HepG2 (cell line): Measurements from ENCODE around the gene BLID. TPM values are rescaled to one million over a fixed set of nuclear protein-coding genes. Genes with fewer than 3 reads are reported as not detected.

Experiments used
- ATAC-seq: fragments of 200-7000 bp; cut with Tn5 transposase; 3 replicates; pipeline ENCODE4 v1.9.1; 2020; ENCODE audit warnings: mild to moderate bottlenecking, moderate library complexity
- BruUV-seq: library from RNA; stranded (reverse); fragments of 400-500 nt; replicated peaks from 2 replicates; lab custom pipeline; 2021; lab: Mats Ljungman, UMichigan
- CTCF ChIA-PET: fragments of 300-600 bp; formaldehyde crosslinking; extraction: SDS; loops from one replicate; lab custom pipeline; 2021; ENCODE audit warnings: low total read pairs, inconsistent platforms, low intra/inter-chr PET ratio; lab: Yijun Ruan, JAX
- POLR2A ChIA-PET: fragments of 350-600 bp; sonication (Branson Sonifier 250); formaldehyde crosslinking; loops from one replicate; lab custom pipeline; 2020; ENCODE audit warnings: antibody characterized with exemption, inconsistent platforms; lab: Yijun Ruan, JAX
- DNase-seq: peaks from one replicate; pipeline ENCODE4 v3.0.0-alpha.2; 2015; ENCODE audit warnings: low spot score
- FAIRE-seq: peaks from 3 replicates; lab custom pipeline; 2011; peaks lifted over from hg19 to GRCh38; lab: Jason Lieb, UNC
- H2AFZ ChIP-seq: one replicate; pipeline ENCODE4 v1.6.1; 2011; ENCODE audit warnings: low read length, inconsistent platforms
- H3K27ac ChIP-seq: fragments of 300-600 bp; 3 replicates; pipeline ENCODE4 v1.8.0; 2011; ENCODE audit warnings: mixed run types, mild to moderate bottlenecking, mixed read lengths, low read length, inconsistent platforms; ENCODE audit not compliant: insufficient read depth; ENCODE audit errors: extremely low read length
- H3K27me3 ChIP-seq, 2 experiments: fragments of 200-600 bp in 1 of 2; 2 replicates in 1 of 2; 3 replicates in 1 of 2; pipeline versions ENCODE4 v1.6.0 to v1.8.0; 2011; ENCODE audit warnings: low read length in 2 of 2, mild to moderate bottlenecking in 2 of 2, moderate library complexity in 2 of 2, inconsistent platforms in 1 of 2; ENCODE audit not compliant: insufficient read depth in 2 of 2, control insufficient read depth in 1 of 2
- H3K36me3 ChIP-seq, 2 experiments: fragments of 200-600 bp in 1 of 2; replicated peaks in 1 of 2; 2 replicates in 1 of 2; 3 replicates in 1 of 2; pipeline versions ENCODE4 v1.5.1 to v1.8.0; 2011; ENCODE audit warnings: low read length in 2 of 2, inconsistent platforms in 1 of 2; ENCODE audit not compliant: insufficient read depth in 2 of 2, control insufficient read depth in 1 of 2
- H3K4me1 ChIP-seq: 2 replicates; pipeline ENCODE4 v1.5.1; 2012; ENCODE audit warnings: low read length, inconsistent platforms; ENCODE audit not compliant: insufficient read depth
- H3K4me2 ChIP-seq: 2 replicates; pipeline ENCODE4 v1.6.0; 2011; ENCODE audit warnings: low read depth, low read length, inconsistent platforms
- H3K4me3 ChIP-seq, 3 experiments: fragments of 200-600 bp in 1 of 3; sonication (generic), shearing (Covaris generic) in 1 of 3; replicated peaks in 1 of 3; 2 replicates each; pipeline ENCODE4 v1.5.1; 2011 to 2016; ENCODE audit warnings: low read length in 3 of 3, inconsistent platforms in 2 of 3, low read depth in 2 of 3, mild to moderate bottlenecking in 2 of 3, control low read depth in 1 of 3, mixed read lengths in 1 of 3; ENCODE audit not compliant: insufficient read depth in 1 of 3
- H3K79me2 ChIP-seq: one replicate; pipeline ENCODE4 v1.6.1; 2011; ENCODE audit warnings: low read length, inconsistent platforms; ENCODE audit not compliant: insufficient read depth
- H3K9ac ChIP-seq: 2 replicates; pipeline ENCODE4 v1.6.0; 2011; ENCODE audit warnings: mild to moderate bottlenecking, low read depth, low read length, inconsistent platforms; ENCODE audit not compliant: insufficient read depth
- H3K9me3 ChIP-seq: 2 replicates; pipeline ENCODE4 v1.5.1; 2012; ENCODE audit warnings: mild to moderate bottlenecking, low read length
- H4K20me1 ChIP-seq: 2 replicates; pipeline ENCODE4 v1.6.0; 2011; ENCODE audit warnings: inconsistent platforms, mild to moderate bottlenecking, low read length, moderate library complexity; ENCODE audit not compliant: insufficient read depth
- CERS6 ChIP-seq: sonication (generic); formaldehyde crosslinking; IDR thresholded peaks from 2 replicates; pipeline ENCODE4 v1.5.0; 2020; ENCODE audit warnings: missing genetic modification reagents
- FLYWCH1 ChIP-seq: sonication (generic); formaldehyde crosslinking; IDR thresholded peaks from 2 replicates; pipeline ENCODE4 v1.8.1; 2023; ENCODE audit warnings: mild to moderate bottlenecking, missing genetic modification reagents
- RAD51 ChIP-seq: fragments of 450-650 bp; IDR thresholded peaks from 2 replicates; pipeline ENCODE4 v1.6.1; 2016; ENCODE audit warnings: borderline replicate concordance
- RBFOX2 ChIP-seq: fragments of 200-400 bp; formaldehyde crosslinking; IDR thresholded peaks from 2 replicates; pipeline ENCODE4 v1.6.1; 2017; ENCODE audit warnings: low read depth, mild to moderate bottlenecking, low read length
- SRSF9 ChIP-seq: fragments of 200-400 bp; formaldehyde crosslinking; IDR thresholded peaks from 2 replicates; pipeline ENCODE4 v1.6.1; 2018; ENCODE audit warnings: borderline replicate concordance, mild to moderate bottlenecking, low read depth, low read length; ENCODE audit not compliant: insufficient read depth, poor library complexity, severe bottlenecking
- TGIF2 ChIP-seq: IDR thresholded peaks from 2 replicates; pipeline ENCODE4 v1.6.1; 2016; ENCODE audit warnings: control low read depth, missing compliant biosample characterization
- THYN1 ChIP-seq: sonication (generic); formaldehyde crosslinking; IDR thresholded peaks from 2 replicates; pipeline ENCODE4 v1.8.1; 2023; ENCODE audit warnings: low read depth, mild to moderate bottlenecking, moderate library complexity, missing genetic modification reagents, borderline replicate concordance
- ZFYVE20 ChIP-seq: sonication (generic); formaldehyde crosslinking; IDR thresholded peaks from 2 replicates; pipeline ENCODE4 v1.8.0; 2023; ENCODE audit warnings: low read depth, mild to moderate bottlenecking, moderate library complexity, missing genetic modification reagents, borderline replicate concordance
- ZNF615 ChIP-seq: sonication (generic); formaldehyde crosslinking; IDR thresholded peaks from 2 replicates; pipeline ENCODE4 v1.5.0; 2020; ENCODE audit warnings: mild to moderate bottlenecking, missing genetic modification reagents, borderline replicate concordance
- ZNF780A ChIP-seq: sonication (generic); formaldehyde crosslinking; IDR thresholded peaks from 2 replicates; pipeline ENCODE4 v1.8.0; 2022; ENCODE audit warnings: mild to moderate bottlenecking, missing genetic modification reagents, moderate library complexity
- WGBS: methylation state at CpG from one replicate; pipeline ENCODE4 v1.1.6; 2017; ENCODE audit warnings: low lambda C conversion rate; 5-methylcytosine and 5-hydroxymethylcytosine counted together
- in situ Hi-C: cut with HindIII; loops from 2 replicates; pipeline ENCODE4 v1.10.0; 2017; ENCODE audit warnings: low pct_unique_long_range_greater_than_20kb; ENCODE audit not compliant: extremely low pct_ligation_motif_present
- intact Hi-C: fragments of 100-400 bp; cut with micrococcal nuclease; formaldehyde crosslinking; loops from one replicate; pipeline ENCODE4 v1.10.0; 2022; ENCODE audit not compliant: unreplicated experiment
- polyA plus RNA-seq, 8 experiments: library from polyadenylated mRNA; depleted of rRNA in 3 of 8; stranded (reverse) in 7 of 8; unstranded in 1 of 8; fragments of >200 nt; fragmentation: Illumina TruSeq in 4 of 8; extraction: Trizol in 4 of 8; gene quantifications; 2 replicates each; pipeline versions ENCODE4 v1.2.1 to v1.2.3, GENCODE V29; 2011 to 2016; ENCODE audit warnings: low read depth in 4 of 8, missing spikeins in 1 of 8, mixed read lengths in 1 of 8; ENCODE audit not compliant: insufficient read depth in 1 of 8
- total RNA-seq, 5 experiments: library from RNA; depleted of rRNA; stranded (reverse); fragments of >200 nt; fragmentation: Illumina TruSeq; extraction: Trizol; gene quantifications; 2 replicates each; pipeline ENCODE4 v1.2.3, GENCODE V29; 2016; ENCODE audit warnings: low read depth in 1 of 5

BLID gene
- total and polyA plus RNA-seq, 2 of the 13 experiments (the other 11 are each of a cell fraction or from before 2014, with no cell fraction given) = not detected

DNA sequence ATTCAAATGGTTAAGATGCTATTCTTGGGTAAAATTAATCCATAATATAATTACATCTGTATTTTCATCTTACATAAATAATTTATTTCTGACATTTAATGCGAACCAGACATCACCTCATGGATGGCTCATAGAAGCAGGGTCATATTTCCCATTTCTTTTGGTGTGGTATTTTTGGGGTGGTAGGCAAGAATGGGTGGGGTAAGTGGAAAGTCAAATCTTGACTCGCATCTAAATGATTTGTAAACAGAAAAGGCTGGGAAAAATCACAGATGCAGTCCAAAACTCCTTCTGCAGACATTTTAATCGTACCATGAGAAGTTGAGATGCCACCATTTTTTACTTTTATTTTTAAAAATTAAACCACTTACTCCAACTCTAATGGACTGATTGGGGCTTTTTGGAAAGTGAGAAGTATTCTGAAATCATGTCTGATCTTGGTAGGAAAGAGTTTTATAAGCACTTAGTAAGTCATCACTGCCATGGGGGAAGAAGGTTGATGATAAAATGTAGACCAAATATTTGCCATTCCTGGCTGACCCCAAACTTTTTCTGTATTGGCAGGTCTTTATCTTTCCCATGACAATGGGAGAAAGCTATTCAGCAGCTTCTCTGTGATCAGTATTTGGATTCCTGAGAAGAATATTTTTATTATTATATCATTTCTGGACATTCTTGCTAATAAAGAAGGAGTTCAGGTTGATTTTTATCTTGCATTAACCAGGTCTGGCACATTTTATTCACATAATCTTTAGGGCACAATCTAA is 47.2 kb upstream of the BLID start:
- H3K4me2 ChIP-seq = no peak overlapping the region
- H3K27ac ChIP-seq = no peak overlapping the region
- ATAC-seq (no peak), DNase-seq (no peak), FAIRE-seq (no peak)
- no peaks in the 10 kb centered on the region for H3K79me2 ChIP-seq
- no peak overlapping the region for H3K4me3 ChIP-seq
- H3K9me3 ChIP-seq = no peaks in the 10 kb centered on the region
- in situ Hi-C loops (no loop called here), intact Hi-C loops (no loop called here)
- no peaks in the 10 kb centered on the region for H3K27me3 ChIP-seq
- TF ChIP-seq TGIF2 (CRISPR knock-in tag) = no peak
- 24% methylated on average over 3 of the region's 3 CpGs for WGBS
- H3K4me1 ChIP-seq = no peaks in the 10 kb centered on the region
- BruUV-seq = no TSS peak
- H4K20me1 ChIP-seq = no peaks in the 10 kb centered on the region
- no peak overlapping the region for H2AFZ ChIP-seq
- no peak overlapping the region for H3K9ac ChIP-seq
- ChIA-PET CTCF (no interaction called here), POLR2A (no interaction called here)
- no peaks in the 10 kb centered on the region for H3K36me3 ChIP-seq

DNA sequence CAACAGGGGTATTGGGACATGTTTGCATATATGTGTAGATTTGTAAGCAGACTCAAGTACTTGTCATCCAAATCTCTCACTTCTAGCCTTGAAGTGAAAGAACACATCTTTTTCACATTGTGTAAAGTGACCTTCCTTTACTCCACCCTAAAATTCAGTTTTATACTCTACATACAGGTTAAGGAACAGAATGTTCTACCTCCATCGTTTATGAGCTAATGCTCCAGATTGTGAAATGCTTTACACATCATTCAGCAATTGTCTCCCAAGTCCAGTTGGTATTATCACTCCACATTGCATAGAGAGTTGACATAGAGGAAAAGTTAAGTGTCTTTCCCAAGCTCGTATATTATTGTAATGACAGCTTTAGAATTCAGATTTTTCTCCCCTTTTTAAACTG is 46.1 kb upstream of the BLID start:
- DNase-seq (no peak), ATAC-seq (no peak), FAIRE-seq (no peak)
- BruUV-seq = no TSS peak
- Histone ChIP-seq H3K9me3 (no peaks in the 10 kb centered on the region), H2AFZ (no peak overlapping the region), H3K27me3 (no peaks in the 10 kb centered on the region), H4K20me1 (no peaks in the 10 kb centered on the region), H3K4me3 (no peak overlapping the region), H3K9ac (no peak overlapping the region), H3K79me2 (no peaks in the 10 kb centered on the region), H3K36me3 (no peaks in the 10 kb centered on the region), H3K4me1 (no peaks in the 10 kb centered on the region)
- ChIA-PET POLR2A (no interaction called here), CTCF (no interaction called here)
- in situ Hi-C loops = no loop called here
- TF ChIP-seq ZFYVE20 (CRISPR knock-in tag) = no peak
- no peak for TF ChIP-seq THYN1 (CRISPR knock-in tag)
- no peak for TF ChIP-seq ZNF780A (CRISPR knock-in tag)
- no peak for TF ChIP-seq CERS6 (CRISPR knock-in tag)
- TF ChIP-seq SRSF9 = no peak
- TF ChIP-seq RAD51 = no peak
- no peak for TF ChIP-seq ZNF615 (CRISPR knock-in tag)
- TF ChIP-seq FLYWCH1 (CRISPR knock-in tag) = no peak
- TF ChIP-seq RBFOX2 = no peak
- TF ChIP-seq, all 625 proteins: peak for 0
- H3K27ac ChIP-seq = no peak overlapping the region
- 23% methylated on average over 2 of the region's 2 CpGs for WGBS
- intact Hi-C loops = no loop called here
- H3K4me2 ChIP-seq = no peak overlapping the region
